Erythroblast (primary cell): ENCODE results near the gene CCNB3.

Experiments used
- GATA1 ChIP-seq: IDR thresholded peaks from 2 replicates; pipeline ENCODE4 v1.6.1; 2011; ENCODE audit warnings: low read depth, mild to moderate bottlenecking, control low read depth, low read length, moderate library complexity
- POLR2A ChIP-seq: IDR thresholded peaks from 2 replicates; pipeline ENCODE4 v1.6.1; 2011; ENCODE audit warnings: mild to moderate bottlenecking, low read length

DNA sequence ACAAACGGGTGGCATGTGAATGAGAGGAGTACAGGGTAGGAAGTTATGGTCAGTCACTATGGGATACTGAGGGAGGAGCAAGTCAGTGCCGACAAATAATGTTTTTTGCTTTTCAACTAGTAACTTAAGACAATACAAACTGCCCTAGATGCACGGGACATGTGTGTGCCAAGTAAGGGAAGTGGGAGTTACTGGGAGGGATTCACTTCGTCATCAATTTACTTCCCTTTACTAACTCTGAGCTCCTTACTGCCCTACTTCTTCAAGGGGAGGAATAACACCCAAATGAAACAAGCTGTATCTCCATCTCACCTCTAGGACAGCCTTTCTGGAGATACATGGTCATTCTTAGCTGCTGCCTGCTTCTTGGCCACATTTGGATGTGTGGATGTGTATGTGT lies 168.4 kb downstream of the CCNB3 start:
- no peak for TF ChIP-seq POLR2A
- TF ChIP-seq GATA1, result no peak
